HG03565 (cell line): ENCODE data around the gene RAPGEF2.

ENCODE experiments used
- ATAC-seq: cut with Tn5 transposase; IDR thresholded peaks from one replicate; pipeline ENCODE4 v1.9.1; 2021; ENCODE audit warnings: mild to moderate bottlenecking, moderate library complexity; ENCODE audit not compliant: unreplicated experiment

The RAPGEF2 gene

DNA sequence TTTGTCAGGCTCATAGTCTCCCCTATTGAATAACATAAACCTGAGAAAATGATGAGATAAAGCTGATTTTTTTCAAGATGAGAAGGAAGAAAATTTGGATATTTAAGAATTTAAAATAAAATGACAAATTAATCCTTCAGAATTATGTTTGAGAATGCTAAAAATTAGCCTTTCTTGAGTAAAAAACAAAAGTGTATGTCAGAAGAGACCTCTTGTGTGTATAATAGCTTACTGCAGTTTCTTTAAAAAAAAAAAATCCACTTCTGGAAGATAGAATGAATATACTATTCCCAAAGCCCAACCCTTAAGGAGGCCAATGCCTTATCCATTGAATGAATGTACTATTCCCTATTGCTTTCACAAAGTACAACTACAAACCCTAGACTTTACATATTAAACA lies 281.8 kb downstream of the RAPGEF2 start:
- ATAC-seq = no peak

DNA sequence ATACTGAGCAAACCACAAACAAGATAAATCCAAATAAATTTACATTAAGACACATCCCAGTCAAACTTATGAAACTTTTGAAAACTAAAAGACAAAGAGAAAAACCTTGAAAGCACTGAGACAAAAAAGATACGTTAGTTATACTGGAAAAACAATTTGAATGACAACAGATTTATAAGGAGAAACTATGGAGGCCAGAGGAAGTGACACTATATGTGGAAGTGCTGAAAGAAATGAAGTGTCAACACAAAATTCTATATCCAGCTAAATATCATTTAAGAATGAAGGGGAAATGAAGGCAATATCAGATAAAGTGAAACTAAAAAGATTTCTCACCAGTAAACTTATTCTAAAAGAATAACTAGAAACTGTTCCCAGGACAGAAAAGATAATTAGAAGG lies 283.7 kb downstream of the RAPGEF2 start:
- no peak for ATAC-seq

DNA sequence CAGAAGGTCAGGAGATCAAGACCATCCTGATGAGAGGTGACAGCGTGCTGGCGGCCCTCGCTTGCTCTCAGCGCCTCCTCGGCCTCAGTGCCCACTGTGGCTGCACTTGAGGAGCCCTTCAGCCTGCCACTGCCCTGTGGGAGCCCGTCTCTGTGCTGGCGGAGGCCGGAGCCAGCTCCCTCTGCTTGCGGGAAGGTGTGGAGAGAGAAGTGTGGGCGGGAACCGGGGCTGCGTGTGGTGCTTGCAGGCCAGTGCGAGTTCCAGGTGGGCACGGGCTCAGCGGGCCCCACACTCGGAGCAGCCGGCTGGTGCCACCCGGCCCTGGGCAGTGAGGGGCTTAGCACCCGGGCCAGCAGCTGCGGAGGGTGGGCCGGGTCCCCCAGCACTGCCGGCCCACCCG lies 286.9 kb downstream of the RAPGEF2 start:
- ATAC-seq = no peak

DNA sequence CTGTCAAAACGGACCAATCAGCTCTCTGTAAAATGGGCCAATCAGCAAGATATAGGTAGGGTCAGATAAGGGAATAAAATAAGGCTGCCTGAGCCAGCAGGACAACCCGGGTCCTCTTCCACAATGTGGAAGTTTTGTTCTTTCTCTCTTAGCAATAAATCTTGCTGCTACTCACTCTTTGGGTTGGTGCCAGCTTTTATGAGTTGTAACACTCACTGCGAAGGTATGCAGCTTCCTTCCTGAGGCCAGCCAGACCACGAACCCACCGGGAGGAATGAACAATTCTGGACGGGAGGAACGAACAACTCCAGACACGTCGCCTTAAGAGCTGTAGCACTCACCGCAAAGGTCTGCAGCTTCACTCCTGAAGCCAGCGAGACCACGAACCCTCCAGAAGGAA lies 287.8 kb downstream of the RAPGEF2 start:
- no peak for ATAC-seq

DNA sequence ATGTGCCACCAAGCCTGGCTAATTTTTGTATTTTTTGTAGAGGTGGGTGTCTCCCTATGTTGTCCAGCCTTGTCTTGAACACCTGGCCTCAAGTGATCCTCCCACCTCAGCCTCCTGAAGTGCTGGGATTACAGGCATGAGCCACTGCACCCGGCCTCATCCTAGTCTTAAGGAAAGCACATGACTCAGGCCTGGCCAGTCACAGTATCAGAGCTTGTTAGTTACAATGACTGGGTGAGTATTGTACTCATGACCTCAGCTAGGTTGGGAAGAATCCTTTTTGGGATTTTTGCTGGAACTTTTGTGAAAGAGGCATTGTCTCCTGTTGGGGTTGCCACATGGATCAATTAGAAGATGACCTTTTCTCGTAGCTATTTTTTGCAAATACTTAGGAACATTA lies 292.8 kb downstream of the RAPGEF2 start:
- no peak for ATAC-seq

DNA sequence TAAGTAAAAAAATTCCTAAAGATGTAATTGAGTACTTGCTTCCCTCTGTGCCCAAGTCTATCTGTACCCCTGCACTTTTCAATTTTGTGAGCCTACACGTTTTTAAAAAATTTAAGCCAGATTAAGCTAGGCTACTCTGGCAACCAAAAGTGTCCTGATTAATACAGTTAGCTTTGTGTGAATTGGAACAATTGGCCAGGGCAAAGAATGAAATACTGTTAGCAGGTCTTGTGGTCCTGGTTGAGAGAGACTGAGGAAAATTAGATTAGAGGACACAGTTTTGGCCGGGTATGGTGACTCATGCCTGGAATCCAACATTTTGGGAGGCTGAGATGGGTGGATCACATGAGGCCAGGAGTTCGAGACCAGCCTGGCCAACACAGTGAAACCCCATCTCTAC lies 293.3 kb downstream of the RAPGEF2 start:
- ATAC-seq = no peak

DNA sequence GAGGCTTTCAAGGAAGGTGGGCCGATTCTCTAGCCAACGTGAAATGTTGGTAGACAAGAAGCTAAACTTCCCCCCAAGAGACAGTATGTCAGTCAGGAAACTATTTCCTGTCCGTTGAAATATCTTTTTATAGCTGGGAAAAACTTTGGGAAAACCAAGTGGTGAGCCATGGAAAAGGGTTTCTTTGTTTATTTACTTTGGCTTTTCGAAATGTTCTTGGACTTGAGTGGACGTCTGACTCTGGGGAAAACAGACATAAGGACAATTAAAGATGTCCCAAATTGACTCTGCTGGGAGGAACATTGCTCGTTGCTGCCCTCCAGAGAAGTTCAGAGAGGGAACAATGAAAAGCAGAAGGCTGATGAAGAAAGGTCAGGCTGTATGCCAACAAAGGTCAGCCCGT lies 295.4 kb downstream of the RAPGEF2 start:
- ATAC-seq = no peak

DNA sequence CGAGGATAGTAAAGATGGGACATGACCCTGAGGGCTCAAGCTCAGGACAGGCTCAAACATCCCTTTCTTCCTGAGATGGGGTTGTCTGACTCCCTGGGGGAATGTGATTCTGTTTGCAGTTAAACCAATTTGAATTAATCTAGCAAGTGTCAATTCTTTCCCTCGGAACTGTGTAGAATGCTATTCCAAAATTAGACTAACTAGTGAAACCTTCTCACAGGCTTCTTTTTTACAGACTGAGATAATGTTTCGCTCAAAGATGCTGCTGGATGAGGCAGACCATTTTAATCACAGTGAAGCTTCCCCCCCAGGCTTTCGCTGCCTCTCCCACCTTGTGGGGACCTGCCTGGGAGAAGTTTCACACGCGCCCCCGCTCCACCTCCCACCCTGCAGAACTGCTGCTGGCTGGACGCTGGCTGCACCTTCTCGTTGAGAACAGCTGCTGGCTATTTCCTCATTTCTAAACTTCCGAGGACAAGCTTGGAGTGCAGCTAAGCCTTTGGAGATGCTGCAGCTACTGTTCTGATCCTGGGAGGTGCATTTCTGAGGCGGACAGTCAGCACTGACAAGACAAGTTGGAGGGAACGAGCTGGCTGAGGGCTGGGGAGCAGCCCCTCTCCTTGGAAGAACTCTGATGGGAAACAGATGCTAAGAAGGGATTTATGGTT lies 297.8 kb downstream of the RAPGEF2 start:
- ATAC-seq = no peak

DNA sequence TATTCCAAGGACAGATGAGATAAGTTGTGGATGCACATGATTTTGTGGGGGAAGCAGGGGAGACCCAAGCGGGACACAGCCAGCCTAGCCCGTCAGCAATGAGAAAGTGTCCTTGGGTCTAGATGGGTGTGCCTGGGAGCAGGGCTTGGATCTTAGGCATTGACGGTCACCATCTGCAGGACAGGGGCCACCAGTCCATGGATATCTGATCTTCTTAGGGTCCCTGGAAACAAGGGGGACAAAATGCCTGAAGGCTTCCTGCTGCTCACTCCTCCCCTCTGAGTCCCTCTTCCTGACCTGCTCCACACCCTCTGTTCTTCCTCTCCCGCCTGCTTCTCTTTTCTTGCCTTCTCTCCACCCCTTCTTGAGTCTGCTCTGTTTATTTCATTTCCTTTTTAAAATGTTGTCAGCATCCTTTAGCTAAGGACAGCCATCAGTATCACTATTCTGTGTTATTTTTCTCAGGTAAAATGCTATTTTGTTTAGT lies 298.4 kb downstream of the RAPGEF2 start:
- ATAC-seq = no peak

DNA sequence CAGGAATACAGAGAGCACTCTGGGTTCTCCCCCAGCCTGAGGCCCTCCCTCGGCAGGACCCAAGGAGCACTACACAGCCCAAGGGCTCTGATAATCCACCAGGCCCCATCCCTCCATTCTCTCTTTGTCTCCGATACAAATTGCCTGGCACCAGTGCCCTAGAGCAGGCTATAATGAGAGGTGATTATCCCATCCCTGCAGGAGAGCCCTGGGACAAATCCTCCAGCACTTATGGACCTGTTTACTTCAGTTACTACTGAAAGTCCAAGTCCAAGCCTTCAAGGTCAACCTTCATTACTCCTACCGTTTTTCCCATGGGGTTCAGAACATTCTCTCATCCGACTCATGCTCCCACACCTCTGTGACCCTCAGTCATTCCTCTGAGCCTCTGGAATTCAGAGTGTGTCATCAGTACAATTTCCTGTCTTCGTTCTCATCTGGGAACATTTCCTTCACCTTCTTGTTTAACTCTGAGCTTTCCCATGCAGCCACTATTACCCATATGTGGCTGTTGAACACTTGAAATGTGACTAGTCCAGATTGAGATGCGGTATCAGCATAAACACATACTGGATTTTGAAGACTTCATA lies 299.0 kb downstream of the RAPGEF2 start:
- ATAC-seq = no peak
